ENCODE data around the gene XPR1.
A peak's percentile ranks its signal among the peaks of the same experiment; 100 is the strongest.

XPR1 gene

DNA sequence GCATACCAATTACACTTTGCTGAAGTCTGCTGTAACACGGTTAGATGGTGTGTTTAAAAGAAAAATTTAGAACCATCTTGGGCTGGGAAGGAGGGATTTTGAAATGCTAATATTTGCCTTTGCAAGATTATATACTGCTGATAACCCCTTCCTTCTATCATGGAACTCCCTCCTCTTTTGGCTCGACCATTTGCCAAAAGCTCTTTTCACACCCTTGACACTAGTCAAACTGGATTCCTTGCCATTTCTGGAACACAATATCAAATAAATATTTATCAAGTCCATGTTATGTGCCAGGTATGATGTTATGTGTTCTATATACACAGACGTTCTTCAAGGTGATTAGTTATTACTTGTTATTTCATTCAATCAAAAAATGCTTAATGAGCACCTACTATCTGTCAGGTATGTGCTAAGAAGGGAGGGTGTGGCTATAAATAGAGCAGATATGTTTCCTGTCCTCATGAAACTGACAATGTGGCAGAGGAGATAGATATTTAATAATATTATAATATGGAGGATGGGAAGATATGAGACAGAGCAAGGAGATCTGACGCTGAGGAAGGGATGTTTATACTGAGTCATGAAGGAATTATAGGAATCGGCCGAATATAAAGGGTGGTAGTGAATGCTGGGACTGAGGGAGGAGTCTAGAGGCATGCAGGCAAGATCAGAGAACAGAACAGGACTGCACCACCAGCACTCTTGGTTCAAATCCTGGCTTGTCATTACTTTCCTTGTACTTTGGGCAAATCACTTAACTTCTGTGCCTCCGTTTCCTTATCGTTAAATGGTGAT is 16.1 kb upstream of the XPR1 start:
- DNase-seq (ENCODE audit: low read depth in 4 of 4, low spot score in 1 of 4): no peak

DNA sequence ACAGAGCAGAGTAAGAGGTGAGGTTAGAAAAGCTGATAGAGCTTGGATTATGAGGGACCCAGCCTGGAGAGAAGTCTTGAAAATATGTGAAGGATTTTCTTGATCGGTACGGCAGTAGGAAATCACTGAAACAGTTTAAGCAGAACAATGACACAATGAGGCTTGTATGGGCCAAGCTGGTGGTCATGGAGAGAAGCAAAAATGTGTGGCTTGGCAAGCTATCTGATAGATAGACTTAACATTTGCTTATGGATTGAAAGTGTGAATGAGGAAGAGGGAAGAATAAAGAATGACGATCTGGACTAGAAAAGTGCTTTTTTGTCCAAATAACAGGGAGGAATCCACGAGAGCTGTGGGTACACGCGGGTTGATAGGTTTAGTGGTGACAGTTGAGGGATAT is 15.4 kb upstream of the XPR1 start:
- DNase-seq (ENCODE audit: low read depth in 4 of 4, low spot score in 1 of 4): no peak

DNA sequence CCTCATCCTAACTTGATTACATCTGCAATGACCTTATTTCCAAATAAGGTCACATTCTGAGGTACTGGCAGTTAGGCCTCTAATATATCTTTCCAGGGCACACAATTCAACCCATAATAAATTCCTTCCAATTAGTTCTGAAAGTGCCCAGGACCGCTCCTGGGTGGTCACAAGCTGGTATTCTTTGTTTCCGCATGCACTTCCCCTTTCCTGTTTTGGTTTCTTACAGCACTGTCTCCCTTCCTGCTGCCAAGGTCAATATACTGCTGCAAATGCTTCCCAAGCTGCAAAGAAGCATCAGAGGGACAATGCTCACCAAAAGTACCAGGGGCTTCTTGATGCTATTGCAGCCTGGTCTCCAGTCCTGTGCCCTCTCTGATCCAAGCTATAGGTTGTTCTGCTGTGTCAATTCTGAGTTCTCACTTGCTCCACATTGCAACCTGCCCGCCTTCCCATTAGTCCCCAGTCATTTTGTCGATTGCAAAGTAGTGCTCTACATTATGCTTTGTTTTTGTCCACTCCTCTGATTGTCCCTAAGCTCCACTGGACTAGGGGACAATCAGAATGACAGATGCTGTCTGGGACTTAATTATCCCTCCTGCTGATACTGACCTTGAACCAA is 13.9 kb upstream of the XPR1 start:
- DNase-seq (ENCODE audit: low read depth in 4 of 4, low spot score in 1 of 4): no peak

DNA sequence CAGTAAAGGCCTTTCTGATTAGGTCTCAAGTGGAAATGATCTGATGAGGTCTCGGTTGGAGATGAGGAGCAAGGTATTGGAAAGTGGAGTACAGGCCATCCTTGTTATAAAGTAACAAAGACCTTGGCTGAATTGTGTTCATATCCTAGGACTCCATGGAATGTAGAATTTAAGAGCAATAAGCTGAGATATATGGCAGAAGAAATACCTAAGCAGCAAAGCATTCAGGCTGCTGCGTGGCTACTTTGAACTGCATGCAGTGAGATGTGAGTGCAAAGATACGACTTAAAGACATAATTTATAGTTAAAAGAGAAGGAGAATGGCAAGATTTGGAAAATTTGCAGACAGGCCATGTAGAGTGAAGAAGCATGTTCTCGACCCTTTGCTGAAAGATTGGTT is 11.2 kb upstream of the XPR1 start:
- DNase-seq (ENCODE audit: low read depth in 4 of 4, low spot score in 1 of 4): no peak

DNA sequence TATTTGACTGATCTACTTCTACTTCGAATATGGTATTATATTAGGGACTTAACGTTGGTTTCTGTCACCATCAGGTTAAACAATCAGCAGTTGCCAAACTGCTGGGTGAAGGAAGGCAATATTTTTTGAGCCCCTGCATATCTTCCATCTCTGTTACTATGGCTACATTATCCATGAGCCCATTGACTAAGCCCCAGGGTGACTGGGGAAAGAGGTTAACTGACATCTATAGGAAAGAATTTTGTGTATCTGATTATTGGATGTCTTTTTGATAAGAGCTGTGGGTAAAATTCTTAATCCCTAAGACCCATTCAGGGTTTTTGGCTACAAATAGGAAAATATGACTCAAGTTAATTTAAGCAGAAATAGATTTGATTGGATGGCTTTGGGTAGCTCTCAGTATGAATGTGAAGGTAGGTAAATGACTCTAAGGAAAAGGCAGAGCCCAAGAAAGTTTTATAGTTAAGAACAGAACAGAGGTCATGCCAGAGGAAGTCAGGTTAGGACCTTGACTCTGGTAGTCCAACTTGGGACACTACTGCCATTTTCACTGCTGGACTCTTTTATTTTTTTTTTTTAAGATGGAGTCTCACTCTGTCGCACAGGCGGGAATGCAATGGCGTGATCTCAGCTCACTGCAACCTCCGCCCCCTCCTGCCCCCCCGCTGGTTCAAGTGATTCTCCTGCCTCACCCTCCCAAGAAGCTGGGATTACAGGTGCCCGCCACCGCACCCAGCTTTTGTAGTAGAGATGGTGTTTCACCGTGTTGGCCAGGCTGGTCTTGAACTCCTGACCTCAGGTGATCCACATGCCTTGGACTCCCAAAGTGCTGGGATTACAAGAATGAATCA is 8.9 kb upstream of the XPR1 start:
- DNase-seq (ENCODE audit: low read depth in 4 of 4, low spot score in 1 of 4): no peak

DNA sequence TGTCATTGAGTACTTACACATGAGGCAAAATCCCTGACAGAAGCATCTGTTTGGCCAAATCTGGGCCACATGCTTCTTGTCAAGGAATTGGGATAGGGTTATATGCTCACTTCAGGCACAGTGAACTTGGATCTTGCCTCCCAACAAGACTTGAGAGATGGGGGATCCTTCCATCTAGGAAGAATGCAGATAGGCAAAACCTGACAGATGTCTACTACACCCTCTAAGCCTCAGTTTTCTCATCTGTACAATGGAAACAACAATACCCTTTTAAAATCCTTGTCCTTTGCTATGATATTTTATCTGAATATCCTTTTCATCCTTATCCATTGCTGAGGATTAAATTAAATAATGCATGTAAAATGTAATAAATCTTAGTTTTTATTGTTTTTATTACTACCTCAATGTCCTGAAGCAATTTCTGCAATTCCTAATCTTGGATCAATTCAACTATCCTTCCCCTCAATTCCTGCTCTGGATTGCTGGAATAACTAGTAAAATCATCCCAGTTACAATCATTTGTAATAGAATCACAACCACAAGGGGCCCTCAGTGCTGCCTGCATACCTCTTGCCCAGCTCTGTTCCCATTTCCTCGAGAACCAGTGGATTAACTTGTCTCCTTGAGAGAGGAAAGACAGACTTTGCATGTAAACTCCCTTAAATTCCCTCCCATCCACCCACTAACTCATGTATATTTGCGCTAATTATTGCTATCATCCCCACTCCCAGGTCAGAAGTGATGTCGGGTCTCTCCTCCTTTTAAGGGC is 8.1 kb upstream of the XPR1 start:
- DNase-seq (ENCODE audit: low read depth in 4 of 4, low spot score in 1 of 4): no peak

DNA sequence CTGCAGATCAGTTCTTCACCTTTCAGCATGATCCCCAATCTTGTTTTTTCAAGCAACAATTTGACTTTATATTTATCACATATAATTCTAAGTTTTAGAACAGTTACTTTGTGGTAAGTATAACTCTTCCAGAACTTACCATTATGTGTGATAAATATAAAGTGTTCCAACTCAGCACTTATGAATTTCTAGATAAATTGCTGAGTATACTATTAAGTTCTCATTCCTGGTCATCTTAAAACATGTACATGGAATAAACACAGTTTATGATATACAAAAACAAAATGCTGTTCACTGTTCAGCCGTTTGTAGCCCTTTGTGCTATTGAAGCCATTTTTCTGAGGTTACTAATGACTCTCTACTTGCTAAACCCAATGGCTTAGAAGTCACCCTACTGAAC is 5.1 kb upstream of the XPR1 start:
- DNase-seq (ENCODE audit: low read depth in 4 of 4, low spot score in 1 of 4): no peak

DNA sequence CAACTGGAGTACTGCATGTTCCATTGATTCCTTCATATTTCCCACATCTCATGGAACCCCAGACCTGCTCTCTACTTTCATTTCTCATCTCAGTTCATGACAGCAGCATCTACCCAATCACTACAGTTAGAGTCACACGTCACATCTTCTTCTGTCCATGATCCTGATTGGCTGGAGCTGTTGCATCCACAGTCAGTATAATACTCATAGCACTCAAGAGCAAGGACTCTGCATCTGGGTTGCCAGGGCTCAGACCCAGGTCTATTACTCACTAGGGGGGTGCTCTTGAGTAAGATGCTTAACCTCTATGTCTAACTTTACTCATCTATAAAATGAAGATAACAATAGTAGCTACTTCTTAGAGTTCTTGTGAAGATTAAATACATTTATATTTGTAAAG is 4.4 kb upstream of the XPR1 start:
- no peak for DNase-seq (ENCODE audit: low read depth in 4 of 4, low spot score in 1 of 4)

DNA sequence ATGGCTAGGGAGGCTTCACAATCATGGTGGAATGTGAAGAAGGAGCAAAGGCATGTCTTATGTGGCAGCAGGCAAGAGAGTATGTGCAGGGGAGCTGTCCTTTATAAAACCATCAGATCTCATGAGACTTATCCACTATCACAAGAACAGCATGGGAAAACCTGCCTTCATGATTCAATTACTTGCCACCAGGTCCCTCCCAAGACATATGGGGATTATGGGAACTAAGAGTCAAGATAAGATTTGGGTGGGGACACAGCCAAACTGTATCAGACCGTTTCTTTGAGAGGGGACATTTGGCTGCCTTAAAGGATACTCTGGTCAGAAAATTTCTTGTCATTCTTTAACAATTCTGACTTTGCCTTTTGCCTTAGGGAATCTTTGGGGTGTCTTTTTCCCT is 3.2 kb upstream of the XPR1 start:
- no peak for DNase-seq (ENCODE audit: low read depth in 4 of 4, low spot score in 1 of 4)

DNA sequence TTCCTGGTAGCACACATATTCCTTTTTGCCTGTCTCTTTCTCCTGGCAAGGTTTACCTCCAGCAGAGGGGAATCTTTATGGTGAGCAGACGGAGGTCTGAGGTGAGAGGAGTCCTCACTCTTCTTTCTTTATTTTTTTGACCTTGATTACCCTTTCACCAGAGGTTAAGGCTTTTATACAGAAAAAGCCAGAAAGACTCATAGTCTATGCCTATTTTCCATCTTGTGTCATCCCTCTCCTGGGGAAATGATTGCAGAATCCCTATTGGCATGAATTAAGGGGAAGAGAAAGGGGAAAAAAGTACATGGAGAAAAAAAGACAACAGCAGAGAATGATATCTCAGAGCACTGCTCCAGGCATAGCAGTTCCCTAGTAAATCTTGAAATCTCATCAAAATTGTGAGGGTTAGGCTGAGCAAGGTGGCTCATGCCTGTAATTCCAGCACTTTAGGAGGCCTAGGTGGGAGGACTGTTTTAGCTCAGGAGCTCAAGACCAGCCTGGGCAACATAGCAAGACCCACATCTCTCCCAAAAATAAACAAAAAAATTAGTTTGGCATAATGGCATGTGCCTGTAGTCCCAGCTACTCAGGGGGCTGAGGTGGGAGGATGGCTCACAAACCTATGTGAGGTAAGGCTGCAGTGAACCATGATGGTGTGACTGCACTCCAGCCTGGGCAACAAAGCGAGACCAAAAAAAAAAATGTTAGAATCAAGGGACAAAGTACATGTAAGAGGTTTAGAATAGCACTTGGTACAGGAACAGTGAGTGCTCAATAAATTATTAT is 1.2 kb upstream of the XPR1 start:
- DNase-seq (ENCODE audit: low read depth in 4 of 4, low spot score in 1 of 4): no peak

DNA sequence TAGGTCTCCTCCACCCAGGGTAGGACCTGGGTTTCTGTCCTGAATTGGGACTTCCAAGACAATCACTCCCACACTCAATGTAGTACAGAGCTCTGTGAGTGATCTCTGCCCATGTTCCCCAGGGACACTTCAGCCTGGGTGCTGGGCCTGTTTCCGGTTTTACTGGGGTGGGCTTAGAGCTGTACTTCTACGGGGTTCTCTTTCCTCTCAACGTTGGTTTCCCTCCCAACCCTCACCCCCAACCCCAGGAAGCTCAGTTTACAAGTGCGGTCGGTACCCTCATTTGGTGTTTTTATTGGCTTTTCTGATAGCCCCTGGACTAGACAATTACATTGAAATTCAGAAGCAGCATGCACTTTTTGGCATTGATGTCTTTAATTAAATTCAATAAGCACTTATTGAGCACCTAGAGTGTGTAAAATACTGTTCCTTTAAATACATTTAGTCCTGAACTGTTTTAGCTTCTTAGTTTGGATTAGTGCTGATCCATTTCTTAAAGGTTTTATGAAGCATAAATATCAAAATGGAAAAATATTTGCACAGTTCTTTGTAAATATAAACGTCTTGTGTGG is 542 bp upstream of the XPR1 start:
- no peak for DNase-seq (ENCODE audit: low read depth in 4 of 4, low spot score in 1 of 4)

DNA sequence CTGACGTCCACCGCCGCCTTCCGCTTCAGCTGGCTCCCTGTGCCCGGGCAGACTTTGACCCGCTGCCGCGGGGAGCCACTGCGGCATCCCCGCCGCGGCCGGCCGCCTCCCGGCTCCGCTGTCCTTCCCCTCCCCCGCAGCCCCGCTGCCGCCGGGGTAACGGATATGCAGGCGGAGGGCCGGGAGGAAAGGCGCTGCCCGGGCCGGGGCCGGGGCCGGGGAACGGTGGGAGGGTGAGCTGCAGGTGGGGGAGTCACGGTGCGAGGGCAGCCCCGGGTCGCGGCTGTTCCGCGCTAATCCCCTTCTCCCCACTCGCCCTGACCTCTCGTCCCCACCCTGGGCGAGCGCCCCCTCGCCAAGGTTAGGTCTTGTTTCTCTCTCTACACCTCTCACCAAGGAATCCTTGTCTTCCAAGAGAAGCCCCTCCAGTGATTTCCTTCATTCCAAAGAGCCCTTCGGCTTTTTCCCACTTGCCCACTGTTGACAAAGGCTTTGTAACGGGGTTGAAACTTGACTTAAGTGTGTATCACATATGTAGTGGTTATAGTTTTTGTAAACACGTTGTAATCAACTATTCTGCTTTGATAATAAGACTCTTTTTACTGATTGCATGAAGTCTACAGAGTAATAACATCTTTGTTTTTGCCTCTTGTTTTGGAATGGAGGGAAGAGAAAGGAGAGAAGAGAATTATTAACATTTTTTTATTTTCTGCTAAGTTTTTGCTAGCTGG is 669 bp downstream of the XPR1 start:
- peak; percentile 19 to 63 (median 34) for DNase-seq (ENCODE audit: low read depth in 4 of 4, low spot score in 1 of 4)

DNA sequence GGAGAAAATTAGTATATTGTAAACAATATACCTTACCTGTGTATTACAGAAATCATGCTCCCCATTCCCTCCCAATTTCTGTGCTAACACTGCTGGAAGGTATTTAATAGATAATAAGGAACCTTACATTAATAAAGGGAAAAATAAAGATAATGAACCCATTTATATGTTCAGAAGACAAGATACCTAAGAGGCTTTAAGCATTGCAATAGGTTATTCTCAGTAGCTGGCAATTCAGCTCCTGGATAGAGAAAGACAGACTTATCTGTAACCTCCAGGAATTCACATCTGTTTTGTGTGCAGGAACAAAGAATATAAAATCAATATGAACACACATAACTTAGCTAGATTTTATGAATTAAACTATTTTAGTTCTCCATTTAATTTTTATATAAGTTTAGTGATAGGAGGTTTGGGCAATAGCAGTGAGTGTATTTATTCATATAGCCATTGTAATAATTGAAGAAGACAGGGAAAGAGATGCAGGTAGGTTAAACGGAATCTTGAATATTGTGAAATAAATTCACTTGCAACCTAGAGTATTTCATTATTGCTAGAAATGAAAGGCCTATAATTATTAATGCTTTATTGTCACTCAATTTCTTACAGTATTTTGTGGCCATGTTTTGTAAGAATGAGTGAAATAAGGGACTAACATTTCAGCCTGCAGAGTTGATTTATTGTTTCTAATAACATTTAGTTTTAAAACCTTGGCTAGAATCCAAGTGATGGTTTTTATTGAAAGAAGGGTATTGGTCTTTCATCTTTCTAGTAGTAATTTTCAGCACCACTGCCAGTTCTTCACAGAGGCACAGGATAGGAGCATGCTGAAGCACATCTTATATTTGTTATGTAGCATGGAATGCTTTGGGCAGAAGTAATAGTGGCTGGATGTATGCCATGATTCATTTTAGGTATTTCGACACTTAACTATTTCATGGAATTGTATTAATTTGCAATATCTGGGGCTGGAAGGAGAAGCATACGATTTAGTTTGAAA is 1.5 kb downstream of the XPR1 start:
- DNase-seq (ENCODE audit: low read depth in 4 of 4, low spot score in 1 of 4): no peak

DNA sequence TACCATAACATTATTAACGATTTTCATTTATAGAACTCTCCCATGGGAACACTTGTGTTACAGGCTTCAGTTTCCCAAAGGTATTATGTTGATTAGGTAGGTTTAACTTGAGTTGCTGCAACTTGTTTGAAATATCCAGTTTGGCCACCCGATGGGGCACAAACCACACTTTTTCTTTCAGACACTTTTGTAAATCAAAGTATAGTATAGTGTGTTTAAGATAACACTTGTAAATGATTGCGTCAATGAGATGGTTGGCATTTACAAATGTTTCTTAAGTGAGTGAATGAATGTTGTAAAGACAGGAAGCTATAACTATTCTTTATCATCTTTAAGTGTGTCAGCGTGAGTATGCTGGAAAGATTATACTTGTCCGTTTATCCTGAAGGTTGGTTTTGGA is 4.3 kb downstream of the XPR1 start:
- DNase-seq (ENCODE audit: low read depth in 4 of 4, low spot score in 1 of 4): no peak

DNA sequence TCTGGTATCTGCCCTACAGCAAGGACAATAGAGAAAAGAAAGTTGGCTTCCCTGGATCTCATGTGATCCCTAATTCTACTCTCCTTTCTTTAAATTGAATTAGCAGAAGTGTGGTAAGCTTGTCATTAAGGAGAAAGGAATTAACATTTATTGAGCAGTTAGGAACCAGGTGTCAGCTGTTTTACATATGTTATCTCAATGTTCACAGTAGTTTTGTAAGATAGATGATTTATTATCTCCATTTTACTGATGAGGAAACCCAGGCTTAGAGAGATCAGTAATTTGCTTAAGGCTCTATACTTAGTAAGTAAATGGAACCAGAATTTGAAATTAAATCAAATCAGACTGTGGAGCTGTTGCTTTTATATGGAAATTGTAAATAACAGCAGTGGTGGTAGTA is 8.0 kb downstream of the XPR1 start:
- no peak for DNase-seq (ENCODE audit: low read depth in 4 of 4, low spot score in 1 of 4)

DNA sequence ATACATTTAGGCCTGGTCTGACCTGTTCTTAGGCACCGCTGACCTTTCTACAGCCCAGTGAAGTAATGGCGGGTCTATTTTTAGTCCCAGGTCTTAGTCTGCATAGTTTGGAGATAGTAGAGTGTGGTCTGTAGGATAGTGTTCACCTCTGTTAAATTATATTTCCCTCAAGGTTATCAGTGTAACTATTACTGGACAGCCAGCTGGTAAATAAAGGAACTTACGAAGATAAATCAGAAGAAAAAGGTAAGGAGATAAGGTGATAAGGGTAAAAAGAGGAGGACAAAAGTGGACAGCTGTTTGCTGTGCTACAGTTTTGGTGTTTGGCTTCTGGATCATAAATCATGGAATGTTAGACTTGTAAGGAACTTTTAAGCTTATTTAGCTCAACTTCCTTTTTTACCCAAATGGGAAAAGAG is 8.7 kb downstream of the XPR1 start:
- no peak for DNase-seq (ENCODE audit: low read depth in 4 of 4, low spot score in 1 of 4)

DNA sequence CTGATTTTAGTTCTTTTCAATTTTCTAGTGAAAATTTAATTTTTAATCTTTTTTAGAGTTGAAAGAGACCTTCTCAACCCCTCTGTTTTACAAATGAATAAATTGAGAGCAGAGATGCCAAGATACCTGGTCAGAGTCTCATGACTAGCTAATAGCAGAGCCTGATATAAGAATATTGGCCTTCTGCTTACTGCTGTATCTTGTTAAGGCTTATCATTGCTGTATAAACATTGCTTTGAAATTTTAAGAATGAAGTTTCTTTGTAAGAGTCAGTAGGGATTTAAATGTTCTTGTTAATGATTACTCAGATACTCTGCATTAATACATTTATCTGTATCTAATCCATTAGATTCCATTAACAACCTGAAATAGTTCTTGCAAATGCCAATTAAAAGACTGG is 9.8 kb downstream of the XPR1 start:
- no peak for DNase-seq (ENCODE audit: low read depth in 4 of 4, low spot score in 1 of 4)

DNA sequence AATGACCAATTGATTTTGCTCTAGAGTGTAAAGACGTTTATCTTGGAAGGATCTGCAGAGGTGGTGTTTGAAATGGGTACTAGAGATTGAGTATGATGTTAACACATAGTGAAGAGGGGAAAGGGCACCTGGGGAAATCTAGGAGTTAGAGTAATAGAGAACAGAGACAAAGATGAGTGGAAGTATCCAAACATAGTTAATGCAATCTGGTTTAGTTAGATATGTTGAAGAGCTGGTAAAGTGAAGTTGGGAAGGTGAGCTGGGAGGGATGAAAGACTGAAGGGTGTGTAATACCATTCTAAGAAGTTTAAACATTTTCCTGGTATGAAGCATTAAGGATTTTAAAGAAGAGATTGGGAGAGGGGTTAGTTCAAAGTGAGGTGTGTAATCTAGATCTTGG is 11.0 kb downstream of the XPR1 start:
- no peak for DNase-seq (ENCODE audit: low read depth in 4 of 4, low spot score in 1 of 4)
